Gastrocnemius medialis (tissue), 4 donors: Measurements from ENCODE around the gene ELMO1. TPM values are rescaled to one million over a fixed set of nuclear protein-coding genes. Genes with fewer than 3 reads are reported as not detected.

Experiments used
- ATAC-seq, 2 donors: fragments of 150-250 bp; one replicate each; pipeline ENCODE4 v1.9.1; 2016
- DNase-seq, 2 donors: peaks; one replicate each; pipeline ENCODE4 v3.0.0-alpha.2; 2019
- H3K27ac ChIP-seq, 4 donors: fragments of 200-600 bp; sonication (generic); 1 replicate in 1 of 4; 2 replicates in 3 of 4; pipeline ENCODE4 v1.5.1; 2016 to 2018; ENCODE audit warnings: mild to moderate bottlenecking in 2 of 4, moderate library complexity in 1 of 4
- H3K27me3 ChIP-seq, 3 donors: fragments of 200-600 bp; sonication (generic) in 2 of 3; 1 replicate in 1 of 3; 2 replicates in 2 of 3; pipeline versions ENCODE4 v1.5.1 to v1.6.0; 2016 to 2019; ENCODE audit warnings: mild to moderate bottlenecking in 1 of 3, moderate library complexity in 1 of 3
- H3K36me3 ChIP-seq, 2 donors: fragments of 200-600 bp; sonication (generic) in 1 of 2; one replicate each; pipeline ENCODE4 v1.5.1; 2017 to 2018
- H3K4me1 ChIP-seq, 2 donors: fragments of 200-600 bp; sonication (generic) in 1 of 2; one replicate each; pipeline ENCODE4 v1.5.1; 2016 to 2017; ENCODE audit warnings: mild to moderate bottlenecking in 2 of 2
- H3K4me3 ChIP-seq, 4 donors: fragments of 200-600 bp; sonication (generic) in 3 of 4; 1 replicate in 1 of 4; 2 replicates in 3 of 4; pipeline ENCODE4 v1.5.1; 2016 to 2019; ENCODE audit warnings: mild to moderate bottlenecking in 2 of 4
- H3K9me3 ChIP-seq, 3 donors: fragments of 200-600 bp; sonication (generic) in 2 of 3; 1 replicate in 1 of 3; 2 replicates in 2 of 3; pipeline ENCODE4 v1.5.1; 2016 to 2019
- POLR2A ChIP-seq, 2 donors: fragments of 450-650 bp; IDR thresholded peaks; one replicate each; pipeline ENCODE4 v1.6.1; 2017; ENCODE audit warnings: antibody characterized with exemption in 2 of 2, mild to moderate bottlenecking in 2 of 2, moderate library complexity in 2 of 2
- in situ Hi-C, 4 donors: fragments of 200-750 bp; cut with MboI; loops; one replicate each; pipeline versions ENCODE4 v1.15.0 to v1.8.0; 2017; ENCODE audit warnings: low sequenced_read_pairs in 4 of 4
- intact Hi-C: fragments of 100-400 bp; cut with DNase I; formaldehyde crosslinking; loops from one replicate; pipeline ENCODE4 v1.15.1; 2023; ENCODE audit warnings: low total_unique reads
- total RNA-seq, 4 donors: library from RNA; depleted of rRNA; stranded (reverse); fragments of >200 nt; gene quantifications; one replicate each; pipeline versions ENCODE4 v1.1.0 to v1.2.3, GENCODE V29; 2016
- TF ChIP-seq, protein P1 (sequence below), 5 experiments: fragments of 450-650 bp in 3 of 5; fragments of 200-600 bp in 2 of 5; sonication (generic) in 2 of 5; IDR thresholded peaks in 4 of 5; conservative IDR thresholded peaks in 1 of 5; 1 replicate in 4 of 5; 2 replicates in 1 of 5; pipeline ENCODE4 v1.5.1; 2016 to 2019; ENCODE audit warnings: antibody characterized with exemption in 5 of 5, mild to moderate bottlenecking in 3 of 5, moderate library complexity in 3 of 5

Gene ELMO1
- total RNA-seq, 4 donors from 2014 or later, result 8.4 to 18.9 (median 14.6) TPM

DNA sequence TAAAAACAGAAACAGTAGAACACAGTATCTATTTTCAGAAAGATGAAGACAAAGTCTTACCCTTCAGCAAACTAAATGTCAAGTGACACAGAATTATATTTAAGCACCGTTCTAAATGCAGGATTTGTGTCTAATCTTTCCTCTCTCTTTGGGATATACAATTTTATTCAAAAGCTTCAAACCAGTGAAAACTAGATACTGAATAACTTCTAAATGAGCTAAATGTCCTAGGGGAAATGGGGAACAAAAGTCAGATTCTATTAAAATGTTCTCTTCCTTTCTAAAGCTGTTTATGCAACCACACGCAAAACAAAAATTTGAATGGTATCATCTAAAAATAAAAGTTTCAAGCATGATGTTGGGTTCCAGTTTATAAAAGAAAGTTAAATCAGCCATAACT, 588.0 kb downstream of the ELMO1 start:
- no peak for ATAC-seq
- no peak overlapping the region for H3K4me3 ChIP-seq
- no peak for TF ChIP-seq POLR2A (IDR thresholded peaks at IDR 0.05)
- TF ChIP-seq, protein P1, sequence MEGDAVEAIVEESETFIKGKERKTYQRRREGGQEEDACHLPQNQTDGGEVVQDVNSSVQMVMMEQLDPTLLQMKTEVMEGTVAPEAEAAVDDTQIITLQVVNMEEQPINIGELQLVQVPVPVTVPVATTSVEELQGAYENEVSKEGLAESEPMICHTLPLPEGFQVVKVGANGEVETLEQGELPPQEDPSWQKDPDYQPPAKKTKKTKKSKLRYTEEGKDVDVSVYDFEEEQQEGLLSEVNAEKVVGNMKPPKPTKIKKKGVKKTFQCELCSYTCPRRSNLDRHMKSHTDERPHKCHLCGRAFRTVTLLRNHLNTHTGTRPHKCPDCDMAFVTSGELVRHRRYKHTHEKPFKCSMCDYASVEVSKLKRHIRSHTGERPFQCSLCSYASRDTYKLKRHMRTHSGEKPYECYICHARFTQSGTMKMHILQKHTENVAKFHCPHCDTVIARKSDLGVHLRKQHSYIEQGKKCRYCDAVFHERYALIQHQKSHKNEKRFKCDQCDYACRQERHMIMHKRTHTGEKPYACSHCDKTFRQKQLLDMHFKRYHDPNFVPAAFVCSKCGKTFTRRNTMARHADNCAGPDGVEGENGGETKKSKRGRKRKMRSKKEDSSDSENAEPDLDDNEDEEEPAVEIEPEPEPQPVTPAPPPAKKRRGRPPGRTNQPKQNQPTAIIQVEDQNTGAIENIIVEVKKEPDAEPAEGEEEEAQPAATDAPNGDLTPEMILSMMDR (IDR thresholded peaks at IDR 0.05 in 4 of 5, conservative IDR thresholded peaks at IDR 0.05 in 1 of 5), result no peak
- no peaks in the 10 kb centered on the region for H3K4me1 ChIP-seq
- in situ Hi-C loops, result no loop called here
- no peaks in the 10 kb centered on the region for H3K27me3 ChIP-seq
- intact Hi-C loops, result no loop called here
- H3K27ac ChIP-seq, result no peak overlapping the region
- DNase-seq, result no peak
- no peaks in the 10 kb centered on the region for H3K9me3 ChIP-seq
- H3K36me3 ChIP-seq, result no peaks in the 10 kb centered on the region

DNA sequence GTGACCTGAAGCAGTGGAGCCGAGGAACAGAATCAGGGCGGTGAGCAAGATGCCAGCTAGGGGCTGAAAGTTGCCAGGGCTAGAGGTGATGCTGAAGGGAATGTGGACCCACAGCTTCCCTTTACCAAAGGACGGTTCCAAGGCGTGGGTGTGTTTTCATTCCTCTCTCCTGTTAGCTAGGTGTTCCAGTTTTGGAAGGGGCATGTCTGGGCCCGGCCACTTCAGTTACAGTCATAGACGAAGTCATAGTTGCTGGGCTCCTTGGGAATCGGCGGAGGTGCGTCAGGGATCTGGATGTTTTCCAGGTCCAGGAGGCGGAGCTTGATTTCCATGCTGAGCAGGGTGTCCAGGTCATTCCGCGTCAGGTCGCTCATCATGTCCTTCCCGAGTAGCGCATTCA, 593.3 kb downstream of the ELMO1 start:
- H3K4me3 ChIP-seq, result no peak overlapping the region
- no peaks in the 10 kb centered on the region for H3K9me3 ChIP-seq
- ATAC-seq (no peak), DNase-seq (no peak)
- no peaks in the 10 kb centered on the region for H3K36me3 ChIP-seq
- no peaks in the 10 kb centered on the region for H3K27me3 ChIP-seq
- no peaks in the 10 kb centered on the region for H3K4me1 ChIP-seq
- in situ Hi-C loops, result no loop called here
- H3K27ac ChIP-seq, result no peak overlapping the region
- TF ChIP-seq POLR2A (IDR thresholded peaks at IDR 0.05), result no peak
- TF ChIP-seq, protein P1 (IDR thresholded peaks at IDR 0.05 in 4 of 5, conservative IDR thresholded peaks at IDR 0.05 in 1 of 5), result no peak
- intact Hi-C loops, result no loop called here

DNA sequence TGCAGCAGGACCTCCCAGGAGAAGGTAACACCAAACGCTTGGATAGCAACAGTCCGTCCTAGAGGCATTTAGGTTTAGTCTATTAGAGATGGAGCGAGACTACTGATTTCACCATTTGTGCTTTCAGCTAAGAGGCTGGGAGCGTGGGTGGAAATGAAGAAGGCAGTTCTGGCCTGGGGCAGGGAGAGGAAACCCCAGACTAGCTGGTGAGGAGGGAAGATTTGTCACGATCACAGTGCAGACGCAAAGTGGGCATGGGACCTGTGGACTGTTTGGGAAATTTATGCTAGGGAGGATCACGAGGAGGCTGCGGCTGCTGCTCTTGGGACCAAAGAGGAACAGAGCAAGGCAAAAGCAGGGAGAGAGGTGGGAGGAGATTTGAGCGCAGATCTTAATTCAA, 594.0 kb downstream of the ELMO1 start:
- intact Hi-C loops, result no loop called here
- Histone ChIP-seq H3K4me3 (no peak overlapping the region), H3K9me3 (no peaks in the 10 kb centered on the region), H3K4me1 (no peaks in the 10 kb centered on the region), H3K36me3 (no peaks in the 10 kb centered on the region), H3K27ac (no peak overlapping the region), H3K27me3 (no peaks in the 10 kb centered on the region)
- DNase-seq, result no peak
- no peak for ATAC-seq
- in situ Hi-C loops, result no loop called here
- TF ChIP-seq, protein P1 (IDR thresholded peaks at IDR 0.05 in 4 of 5, conservative IDR thresholded peaks at IDR 0.05 in 1 of 5), result no peak
- no peak for TF ChIP-seq POLR2A (IDR thresholded peaks at IDR 0.05)

DNA sequence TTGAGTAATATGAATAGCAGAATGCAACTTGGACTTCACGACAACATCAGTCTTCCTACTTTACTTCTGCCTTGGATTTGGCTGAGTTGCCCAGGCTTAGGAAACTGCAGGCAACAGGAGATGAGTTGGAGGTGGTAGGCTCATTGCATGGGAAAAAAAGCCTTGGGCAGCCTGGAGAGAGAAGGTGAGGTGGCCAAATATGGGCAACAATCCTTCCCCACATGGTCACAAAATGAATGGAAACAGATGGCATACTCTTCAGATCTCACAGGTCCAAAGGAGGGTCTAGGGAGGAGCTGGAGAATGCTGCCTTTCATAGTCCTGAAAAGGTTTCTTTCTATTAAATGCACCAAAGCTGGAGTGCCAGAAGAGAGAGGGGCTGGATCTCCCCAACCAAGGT, 595.7 kb downstream of the ELMO1 start:
- no peaks in the 10 kb centered on the region for H3K27me3 ChIP-seq
- H3K36me3 ChIP-seq, result no peaks in the 10 kb centered on the region
- no peaks in the 10 kb centered on the region for H3K4me1 ChIP-seq
- ATAC-seq, result no peak
- TF ChIP-seq, protein P1 (IDR thresholded peaks at IDR 0.05 in 4 of 5, conservative IDR thresholded peaks at IDR 0.05 in 1 of 5), result no peak
- TF ChIP-seq POLR2A (IDR thresholded peaks at IDR 0.05), result no peak
- intact Hi-C loops (no loop called here), in situ Hi-C loops (no loop called here)
- DNase-seq, result no peak
- no peak overlapping the region for H3K27ac ChIP-seq
- H3K4me3 ChIP-seq, result no peak overlapping the region
- peaks cover 0 to 4% (median 0%) of the 10 kb centered on the region in 3 donors for H3K9me3 ChIP-seq

DNA sequence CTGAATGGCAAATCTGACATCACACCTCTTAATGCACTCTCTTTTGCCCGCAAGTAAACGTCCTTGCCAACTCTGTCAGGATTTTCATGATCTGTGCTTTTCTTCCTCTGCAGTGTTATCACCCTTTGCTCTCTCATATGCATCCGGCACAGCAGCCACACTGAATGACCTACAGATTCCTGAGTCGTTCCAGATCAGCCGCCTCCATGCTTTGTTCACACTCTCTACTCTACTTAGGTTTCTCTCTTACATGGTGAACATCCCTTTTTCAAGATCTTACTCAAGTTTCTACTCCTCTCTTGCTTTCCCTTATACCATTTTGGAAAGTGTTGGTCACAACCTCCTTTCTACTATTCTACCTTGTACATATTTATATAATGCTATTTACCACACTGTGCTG, 596.6 kb downstream of the ELMO1 start:
- intact Hi-C loops, result no loop called here
- no peaks in the 10 kb centered on the region for H3K4me1 ChIP-seq
- ATAC-seq (no peak), DNase-seq (no peak)
- H3K27ac ChIP-seq, result no peak overlapping the region
- H3K27me3 ChIP-seq, result no peaks in the 10 kb centered on the region
- no peaks in the 10 kb centered on the region for H3K36me3 ChIP-seq
- TF ChIP-seq POLR2A (IDR thresholded peaks at IDR 0.05), result no peak
- TF ChIP-seq, protein P1 (IDR thresholded peaks at IDR 0.05 in 4 of 5, conservative IDR thresholded peaks at IDR 0.05 in 1 of 5), result no peak
- H3K4me3 ChIP-seq, result no peak overlapping the region
- H3K9me3 ChIP-seq, result peaks cover 0 to 10% (median 0%) of the 10 kb centered on the region in 3 donors
- in situ Hi-C loops, result no loop called here
